Activated CD4-positive, alpha-beta T cell treated with anti-CD3 and anti-CD28 coated beads, Interleukin-2, amount 50 U/mL, for 48 hours (primary cell): ENCODE data around the gene ACAN.

Experiments
- DNase-seq, 2 experiments: peaks; one replicate each; pipeline ENCODE4 v3.0.0-alpha.2; 2020

The ACAN gene

GRCh38 chr15:88802250-88802990, 816 bp upstream of the ACAN start:
- DNase-seq, result no peak

GRCh38 chr15:88802991-88803240, 320 bp upstream of the ACAN start:
- DNase-seq, result no peak

DNA sequence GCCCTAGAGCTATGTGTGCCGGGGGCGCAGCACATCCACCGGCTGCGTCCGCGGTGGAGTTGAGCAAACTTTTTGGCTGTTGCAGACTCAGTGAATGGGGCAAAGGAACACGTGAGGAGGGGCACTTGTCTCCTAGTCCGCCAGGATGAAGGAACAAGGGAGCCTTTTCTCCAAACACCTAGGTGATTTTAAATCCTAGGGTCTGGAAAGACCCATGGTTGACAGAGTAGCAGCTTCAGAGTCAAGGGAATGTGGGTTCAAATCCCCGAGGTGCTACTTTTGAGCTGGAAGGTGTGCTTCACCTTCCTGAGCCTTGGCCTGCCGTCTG, 648 bp downstream of the ACAN start:
- no peak for DNase-seq

- DNase-seq, result no peak
Measured at GRCh38 chr15:88804257-88804656, 1.0 kb downstream of the ACAN start.

DNA sequence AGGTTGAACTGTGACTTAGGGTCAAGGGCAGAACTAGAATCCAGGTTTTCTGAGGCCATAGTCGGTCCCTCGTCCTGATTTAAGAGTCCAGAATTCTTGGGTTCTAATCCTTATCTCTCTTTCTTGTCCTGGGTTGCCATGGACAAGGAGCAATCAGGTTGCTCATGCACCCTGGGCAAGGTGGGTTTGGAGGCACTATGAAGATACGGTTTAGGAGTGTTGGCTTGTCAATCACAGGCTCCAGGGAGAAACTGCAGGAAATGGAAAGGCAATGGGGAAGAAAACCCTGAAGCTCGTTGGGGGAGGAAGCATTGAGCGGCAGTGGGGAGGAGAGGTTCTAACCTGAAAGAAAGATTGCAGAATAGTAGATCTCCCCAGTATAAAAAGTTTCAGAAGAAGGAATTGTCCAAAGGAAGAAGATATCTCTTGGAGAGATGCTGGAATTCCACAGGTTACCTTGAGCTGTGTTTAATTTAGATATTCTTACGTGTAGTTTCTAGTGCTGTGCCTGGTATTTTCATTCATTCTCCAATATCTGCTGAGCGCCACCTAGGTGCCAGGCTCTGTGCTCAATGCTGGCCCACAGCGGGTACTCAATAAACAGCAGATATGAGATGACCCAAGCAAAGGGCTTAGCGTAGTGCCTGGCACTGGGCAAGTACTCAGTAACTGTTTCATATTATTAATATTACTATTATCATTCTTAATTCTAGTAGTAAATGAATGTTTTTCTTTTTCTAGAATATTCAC, 2.0 kb downstream of the ACAN start:
- peak; percentile 6 to 11 for DNase-seq

GRCh38 chr15:88810446-88810845, 7.2 kb downstream of the ACAN start:
- no peak for DNase-seq

DNA sequence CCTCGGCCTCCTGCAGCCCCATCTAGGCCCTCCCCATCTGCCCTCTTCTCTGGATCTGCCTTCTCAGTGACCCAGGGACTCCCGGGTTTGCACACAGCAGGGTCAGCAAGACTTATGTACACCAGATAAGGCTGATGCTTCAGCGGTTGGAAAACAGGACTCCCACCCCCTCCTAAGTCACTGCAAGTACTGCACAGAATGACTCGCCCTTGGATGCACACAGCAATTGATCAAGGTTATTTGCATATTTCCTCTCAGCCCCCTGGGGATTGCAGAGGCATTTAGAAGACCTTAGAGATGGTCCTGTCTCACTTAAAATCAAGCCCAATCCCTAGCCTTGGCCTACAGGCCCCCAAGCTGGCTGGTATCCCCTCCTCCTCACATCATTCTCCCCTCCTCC, 8.9 kb downstream of the ACAN start:
- no peak for DNase-seq

DNA sequence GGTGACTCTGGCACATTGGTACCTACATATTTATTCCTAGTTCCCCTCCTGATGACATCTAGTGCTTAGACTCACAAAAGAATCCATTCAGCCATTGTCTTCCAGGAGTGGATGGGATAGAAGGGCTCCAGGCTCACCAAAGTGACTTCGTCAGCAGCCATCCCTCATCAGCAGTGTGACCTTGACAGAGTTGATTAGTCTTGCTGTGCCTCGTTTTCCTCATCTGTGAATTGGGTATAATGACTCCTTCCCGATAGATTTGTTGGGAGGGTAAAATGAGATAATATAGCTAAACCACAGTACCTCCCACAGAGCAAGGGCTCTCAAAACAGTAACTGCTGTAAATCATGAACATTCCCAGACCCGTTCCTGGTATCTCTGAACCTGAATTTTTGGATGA, 10.7 kb downstream of the ACAN start:
- DNase-seq, result no peak

DNA sequence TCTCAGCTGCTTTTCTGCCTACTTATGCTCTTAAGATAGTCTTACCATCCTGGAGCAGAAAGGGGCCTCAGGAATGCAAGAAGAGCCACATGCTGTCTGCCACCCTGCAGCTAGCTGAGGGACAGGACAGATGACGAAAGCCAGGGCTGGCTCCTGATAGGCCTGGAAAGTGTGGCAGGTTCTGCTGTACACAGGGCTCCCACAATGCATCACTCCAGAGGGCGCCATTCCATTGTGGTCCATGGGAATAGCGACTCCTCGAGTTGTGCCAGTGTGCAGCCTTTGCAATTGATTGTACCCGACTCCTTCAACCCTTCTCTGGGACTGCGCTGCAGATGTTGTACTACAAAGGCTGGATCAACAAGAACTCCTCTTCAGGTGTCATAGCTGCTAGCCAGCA, 11.2 kb downstream of the ACAN start:
- no peak for DNase-seq

DNA sequence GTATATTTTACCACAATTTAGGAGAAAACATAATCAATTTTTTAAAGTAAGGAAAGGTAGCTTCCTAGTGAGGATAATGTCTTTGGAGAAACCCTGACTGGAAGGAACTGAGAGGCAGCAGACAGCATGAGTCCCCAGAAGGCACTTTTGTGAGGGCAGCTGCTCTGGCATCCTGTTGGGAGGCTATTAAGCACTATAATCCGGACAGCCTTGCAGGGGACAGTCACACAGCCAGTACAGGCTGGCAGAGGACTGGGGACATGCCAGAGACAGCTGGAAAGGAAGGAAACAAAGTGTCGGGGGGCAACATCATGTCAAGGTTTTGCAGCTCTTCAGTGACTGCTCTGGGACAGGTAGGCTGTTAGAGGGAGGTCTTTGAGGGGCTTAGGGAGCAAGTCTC, 15.7 kb downstream of the ACAN start:
- DNase-seq, result no peak

GRCh38 chr15:88821993-88822392, 18.8 kb downstream of the ACAN start:
- no peak for DNase-seq

DNA sequence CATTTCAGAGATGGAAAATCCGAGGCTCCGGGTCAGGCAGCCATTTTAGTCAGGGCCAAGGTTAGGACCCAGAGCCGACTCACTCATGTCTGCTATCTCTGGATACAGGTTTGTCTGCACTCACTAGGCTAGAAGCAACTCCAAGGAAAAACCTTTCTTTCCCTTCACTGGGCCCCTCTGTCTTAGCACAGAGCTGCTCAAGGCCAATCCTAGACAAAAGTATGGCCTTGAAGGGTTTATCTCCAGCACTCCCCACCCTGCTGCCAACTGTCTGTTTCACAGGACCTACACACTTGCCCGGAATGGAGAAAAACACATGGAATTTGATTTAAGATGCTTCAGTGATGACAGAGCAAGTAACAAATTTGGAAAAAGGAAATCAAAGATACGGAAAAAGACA, 25.6 kb downstream of the ACAN start:
- no peak for DNase-seq

GRCh38 chr15:88830016-88830415, 26.8 kb downstream of the ACAN start:
- no peak for DNase-seq

- DNase-seq, result no peak
Measured at GRCh38 chr15:88832820-88833730, 29.8 kb downstream of the ACAN start.

GRCh38 chr15:88833731-88834100, 30.5 kb downstream of the ACAN start:
- no peak for DNase-seq

GRCh38 chr15:88834211-88834812, 31.1 kb downstream of the ACAN start:
- DNase-seq, result peak; percentile 28 to 44

- no peak for DNase-seq
Measured at GRCh38 chr15:88835119-88835518, 31.9 kb downstream of the ACAN start.

DNA sequence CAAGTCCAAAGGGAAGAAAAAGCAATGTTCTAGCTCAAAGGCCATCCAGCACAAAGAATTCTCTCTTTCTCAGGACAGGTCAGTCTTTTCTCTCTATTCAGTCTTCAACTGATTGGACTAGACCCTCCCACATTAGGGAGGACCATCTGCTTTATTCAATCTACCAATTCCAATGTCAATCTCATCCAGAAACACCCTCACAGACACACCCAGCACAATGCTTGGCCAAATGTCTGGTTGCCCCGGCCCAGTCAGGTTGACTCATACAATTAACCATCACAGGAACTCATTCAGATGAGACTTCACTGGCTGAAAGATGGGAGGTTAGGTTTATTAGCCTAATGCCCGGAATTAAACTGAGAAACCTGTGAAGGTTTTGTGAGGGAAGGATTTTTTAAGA, 32.4 kb downstream of the ACAN start:
- no peak for DNase-seq

DNA sequence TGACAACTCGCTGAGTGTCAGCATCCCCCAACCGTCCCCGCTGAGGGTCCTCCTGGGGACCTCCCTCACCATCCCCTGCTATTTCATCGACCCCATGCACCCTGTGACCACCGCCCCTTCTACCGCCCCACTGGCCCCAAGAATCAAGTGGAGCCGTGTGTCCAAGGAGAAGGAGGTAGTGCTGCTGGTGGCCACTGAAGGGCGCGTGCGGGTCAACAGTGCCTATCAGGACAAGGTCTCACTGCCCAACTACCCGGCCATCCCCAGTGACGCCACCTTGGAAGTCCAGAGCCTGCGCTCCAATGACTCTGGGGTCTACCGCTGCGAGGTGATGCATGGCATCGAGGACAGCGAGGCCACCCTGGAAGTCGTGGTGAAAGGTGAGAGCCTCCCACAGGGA, 35.4 kb downstream of the ACAN start:
- no peak for DNase-seq

- DNase-seq, result no peak
Measured at GRCh38 chr15:88839146-88839545, 35.9 kb downstream of the ACAN start.

GRCh38 chr15:88839961-88840360, 36.7 kb downstream of the ACAN start:
- no peak for DNase-seq

GRCh38 chr15:88841236-88841635, 38.0 kb downstream of the ACAN start:
- no peak for DNase-seq

- DNase-seq, result no peak
Measured at GRCh38 chr15:88842156-88842555, 38.9 kb downstream of the ACAN start.

DNA sequence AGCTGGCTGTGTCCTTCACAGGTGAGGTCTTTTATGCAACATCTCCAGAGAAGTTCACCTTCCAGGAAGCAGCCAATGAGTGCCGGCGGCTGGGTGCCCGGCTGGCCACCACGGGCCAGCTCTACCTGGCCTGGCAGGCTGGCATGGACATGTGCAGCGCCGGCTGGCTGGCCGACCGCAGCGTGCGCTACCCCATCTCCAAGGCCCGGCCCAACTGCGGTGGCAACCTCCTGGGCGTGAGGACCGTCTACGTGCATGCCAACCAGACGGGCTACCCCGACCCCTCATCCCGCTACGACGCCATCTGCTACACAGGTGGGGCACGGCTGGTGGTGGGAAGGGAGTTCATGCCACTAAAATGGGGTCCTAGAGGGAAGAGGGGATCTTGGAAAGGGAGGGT, 40.1 kb downstream of the ACAN start:
- DNase-seq, result no peak
